ENCODE data around the gene MBD2. TPM values are rescaled to one million over a fixed set of nuclear protein-coding genes. Genes with fewer than 3 reads are reported as not detected.

The MBD2 gene
- total RNA-seq, 1 experiment from 2014 or later = 79.1 TPM

DNA sequence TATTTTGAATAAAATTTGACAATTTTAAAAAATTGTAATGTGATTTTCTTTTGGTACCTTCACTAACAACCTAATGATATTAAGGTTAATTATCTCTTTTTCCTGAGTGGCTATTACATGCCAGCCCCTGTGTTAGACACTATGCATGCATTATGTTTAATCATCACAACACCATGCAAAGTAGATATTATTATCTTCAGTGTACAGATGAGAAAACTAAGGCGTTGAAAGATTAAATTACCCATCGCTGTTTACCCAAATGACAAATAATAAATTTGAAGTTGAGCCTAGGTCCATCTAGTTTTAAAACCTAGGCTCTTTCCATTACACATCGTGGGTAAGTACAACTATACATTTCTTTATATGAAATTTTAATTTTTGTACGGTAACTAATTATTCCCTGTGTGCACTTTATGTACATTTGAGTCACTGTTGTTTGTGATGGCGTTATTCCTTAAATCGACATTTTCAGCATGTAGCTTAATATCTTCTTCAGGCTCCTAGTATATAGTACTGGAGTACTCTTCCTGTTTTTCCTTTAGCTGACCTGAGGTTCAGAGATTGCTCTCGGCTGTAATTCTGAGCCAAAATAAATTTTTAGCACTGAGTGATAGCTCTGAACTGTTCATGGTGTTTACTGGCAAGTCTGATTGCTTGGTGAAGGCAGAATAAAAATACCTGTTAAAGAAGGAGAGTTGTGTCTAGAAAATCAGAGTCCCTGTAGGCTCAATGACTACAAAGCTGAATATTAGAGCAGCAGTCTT, 13.9 kb upstream of the MBD2 start:
- no peak overlapping the region for H3K4me2 ChIP-seq (ENCODE audit: low read length)
- CTCF ChIA-PET = no interaction called here

More for the DNA sequence above, 13.9 kb upstream of the MBD2 start:
- intact Hi-C loops (cut with micrococcal nuclease) = no loop called here
- TF ChIP-seq SIN3A (IDR thresholded peaks at IDR 0.05; ENCODE audit: low read depth) (no peak), TCF7L2 (IDR thresholded peaks at IDR 0.05; ENCODE audit: borderline replicate concordance, extremely low read depth, insufficient read depth, insufficient read length) (no peak), POLR2A (IDR thresholded peaks at IDR 0.05; ENCODE audit: borderline replicate concordance, extremely low read depth, insufficient read depth, insufficient read length) (no peak), EGR1 (IDR thresholded peaks at IDR 0.05; ENCODE audit: low read depth) (no peak), POLR2AphosphoS5 (IDR thresholded peaks at IDR 0.05; ENCODE audit: low read depth, low read length) (no peak), RAD21 (IDR thresholded peaks at IDR 0.05; ENCODE audit: low read depth) (no peak), EZH2 (IDR thresholded peaks at IDR 0.05) (no peak), ELF1 (IDR thresholded peaks at IDR 0.05; ENCODE audit: borderline replicate concordance, low read depth) (no peak), SRF (IDR thresholded peaks at IDR 0.05; ENCODE audit: low read depth) (no peak), CEBPB (IDR thresholded peaks at IDR 0.05; ENCODE audit: low read depth) (no peak), JUND (IDR thresholded peaks at IDR 0.05) (no peak)
- TF ChIP-seq, protein P1, sequence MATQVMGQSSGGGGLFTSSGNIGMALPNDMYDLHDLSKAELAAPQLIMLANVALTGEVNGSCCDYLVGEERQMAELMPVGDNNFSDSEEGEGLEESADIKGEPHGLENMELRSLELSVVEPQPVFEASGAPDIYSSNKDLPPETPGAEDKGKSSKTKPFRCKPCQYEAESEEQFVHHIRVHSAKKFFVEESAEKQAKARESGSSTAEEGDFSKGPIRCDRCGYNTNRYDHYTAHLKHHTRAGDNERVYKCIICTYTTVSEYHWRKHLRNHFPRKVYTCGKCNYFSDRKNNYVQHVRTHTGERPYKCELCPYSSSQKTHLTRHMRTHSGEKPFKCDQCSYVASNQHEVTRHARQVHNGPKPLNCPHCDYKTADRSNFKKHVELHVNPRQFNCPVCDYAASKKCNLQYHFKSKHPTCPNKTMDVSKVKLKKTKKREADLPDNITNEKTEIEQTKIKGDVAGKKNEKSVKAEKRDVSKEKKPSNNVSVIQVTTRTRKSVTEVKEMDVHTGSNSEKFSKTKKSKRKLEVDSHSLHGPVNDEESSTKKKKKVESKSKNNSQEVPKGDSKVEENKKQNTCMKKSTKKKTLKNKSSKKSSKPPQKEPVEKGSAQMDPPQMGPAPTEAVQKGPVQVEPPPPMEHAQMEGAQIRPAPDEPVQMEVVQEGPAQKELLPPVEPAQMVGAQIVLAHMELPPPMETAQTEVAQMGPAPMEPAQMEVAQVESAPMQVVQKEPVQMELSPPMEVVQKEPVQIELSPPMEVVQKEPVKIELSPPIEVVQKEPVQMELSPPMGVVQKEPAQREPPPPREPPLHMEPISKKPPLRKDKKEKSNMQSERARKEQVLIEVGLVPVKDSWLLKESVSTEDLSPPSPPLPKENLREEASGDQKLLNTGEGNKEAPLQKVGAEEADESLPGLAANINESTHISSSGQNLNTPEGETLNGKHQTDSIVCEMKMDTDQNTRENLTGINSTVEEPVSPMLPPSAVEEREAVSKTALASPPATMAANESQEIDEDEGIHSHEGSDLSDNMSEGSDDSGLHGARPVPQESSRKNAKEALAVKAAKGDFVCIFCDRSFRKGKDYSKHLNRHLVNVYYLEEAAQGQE (IDR thresholded peaks at IDR 0.05; ENCODE audit: low read depth) = no peak
- TF ChIP-seq, protein P2, sequence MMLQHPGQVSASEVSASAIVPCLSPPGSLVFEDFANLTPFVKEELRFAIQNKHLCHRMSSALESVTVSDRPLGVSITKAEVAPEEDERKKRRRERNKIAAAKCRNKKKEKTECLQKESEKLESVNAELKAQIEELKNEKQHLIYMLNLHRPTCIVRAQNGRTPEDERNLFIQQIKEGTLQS (IDR thresholded peaks at IDR 0.05) = no peak
- no peaks in the 10 kb centered on the region for H3K9me3 ChIP-seq (ENCODE audit: control insufficient read depth in 1 of 2, insufficient read depth in 1 of 2, low read depth in 1 of 2, low read length in 2 of 2)
- H3K4me1 ChIP-seq (ENCODE audit: control insufficient read depth in 1 of 2, insufficient read depth in 2 of 2, low read length in 2 of 2) = no peaks in the 10 kb centered on the region
- H3K4me3 ChIP-seq (replicated peaks in 1 of 2; ENCODE audit: low read depth in 1 of 2, low read length in 2 of 2) = no peak overlapping the region
- no peaks in the 10 kb centered on the region for H4K20me1 ChIP-seq (ENCODE audit: insufficient read depth)
- DNase-seq (ENCODE audit: low read depth, low spot score) = no peak
- H3K27me3 ChIP-seq (ENCODE audit: insufficient read depth, low read length) = no peaks in the 10 kb centered on the region
- POLR2A ChIA-PET = no interaction called here
- RAD21 ChIA-PET (ENCODE audit: low non-redundant PET in 1 of 2, low total read pairs in 2 of 2, uncharacterized antibody in 2 of 2, unreplicated experiment in 2 of 2) = no interaction called here
- H3K27ac ChIP-seq (ENCODE audit: low read depth, low read length) = no peak overlapping the region
- no peaks in the 10 kb centered on the region for H3K79me2 ChIP-seq (ENCODE audit: insufficient read depth, low read length)
- ATAC-seq = no peak
- H3K9ac ChIP-seq (ENCODE audit: low read length) = no peak overlapping the region
- no TSS peak for BruUV-seq (replicated peaks)
- H3K36me3 ChIP-seq (ENCODE audit: control insufficient read depth in 1 of 2, insufficient read depth in 2 of 2, low read length in 2 of 2) = no peaks in the 10 kb centered on the region
- no peaks in the 10 kb centered on the region for H3K9me2 ChIP-seq (ENCODE audit: insufficient read depth)
- H2AFZ ChIP-seq (ENCODE audit: low read depth, low read length, poor library complexity, severe bottlenecking) = no peak overlapping the region

Measured in HCT116 (cell line).